HTR-8/SVneo (cell line): ENCODE results near the gene ANKS6.

ENCODE experiments used
- DNase-seq: peaks from one replicate; pipeline ENCODE4 v3.0.0; 2011; ENCODE audit warnings: low spot score, mixed read lengths; ENCODE audit not compliant: insufficient read length
- FAIRE-seq: peaks from 2 replicates; lab custom pipeline; 2011; peaks lifted over from hg19 to GRCh38; lab: Jason Lieb, UNC

ANKS6 gene

GRCh38 chr9:98796364-98797101, at the start of gene ANKS6:
ANKS6 (minus strand) TSS chr9:98796555; CDS start chr9:98796491, 64 bp downstream.
- FAIRE-seq (no peak), DNase-seq (peak; percentile 73)

- no peak for DNase-seq
- no peak for FAIRE-seq
These were observed 49.7 kb upstream of the ANKS6 start for GRCh38 chr9:98846081-98846480.

GRCh38 chr9:98842510-98842909, 46.2 kb upstream of the ANKS6 start:
- DNase-seq: no peak
- FAIRE-seq: no peak

GRCh38 chr9:98839724-98840123, 43.4 kb upstream of the ANKS6 start:
- FAIRE-seq: no peak

GRCh38 chr9:98838868-98839565, 42.7 kb upstream of the ANKS6 start:
- no peak for DNase-seq
- no peak for FAIRE-seq

More at GRCh38 chr9:98839724-98840123, 43.4 kb upstream of the ANKS6 start:
- no peak for DNase-seq

GRCh38 chr9:98838155-98838867, 42.0 kb upstream of the ANKS6 start:
- no peak for FAIRE-seq
- no peak for DNase-seq

GRCh38 chr9:98837516-98837915, 41.2 kb upstream of the ANKS6 start:
- DNase-seq (no peak), FAIRE-seq (no peak)

GRCh38 chr9:98836206-98836605, 39.9 kb upstream of the ANKS6 start:
- DNase-seq (no peak), FAIRE-seq (no peak)

- no peak for FAIRE-seq
- no peak for DNase-seq
These were observed 38.0 kb upstream of the ANKS6 start for GRCh38 chr9:98834386-98834785.

GRCh38 chr9:98833090-98833956, 37.0 kb upstream of the ANKS6 start:
- DNase-seq: no peak
- FAIRE-seq: no peak

GRCh38 chr9:98832768-98833089, 36.4 kb upstream of the ANKS6 start:
- FAIRE-seq: no peak
- DNase-seq: no peak

- DNase-seq (no peak), FAIRE-seq (no peak)
These were observed 35.3 kb upstream of the ANKS6 start for GRCh38 chr9:98831696-98832095.

- DNase-seq (no peak), FAIRE-seq (no peak)
These were observed 34.2 kb upstream of the ANKS6 start for GRCh38 chr9:98830554-98830953.

GRCh38 chr9:98829766-98830165, 33.4 kb upstream of the ANKS6 start:
- DNase-seq: no peak
- FAIRE-seq: no peak

GRCh38 chr9:98826716-98827115, 30.4 kb upstream of the ANKS6 start:
- DNase-seq (no peak), FAIRE-seq (no peak)

GRCh38 chr9:98825414-98825813, 29.1 kb upstream of the ANKS6 start:
- FAIRE-seq (no peak), DNase-seq (no peak)

- no peak for FAIRE-seq
- no peak for DNase-seq
These were observed 27.4 kb upstream of the ANKS6 start for GRCh38 chr9:98823666-98824334.

GRCh38 chr9:98822661-98823060, 26.3 kb upstream of the ANKS6 start:
- no peak for FAIRE-seq
- DNase-seq: no peak

- DNase-seq: no peak
- FAIRE-seq: no peak
These were observed 25.5 kb upstream of the ANKS6 start for GRCh38 chr9:98821831-98822230.

- DNase-seq (no peak), FAIRE-seq (no peak)
These were observed 22.9 kb upstream of the ANKS6 start for GRCh38 chr9:98819231-98819630.
